Duodenal mucosa (tissue), 2 donors: ENCODE measurements around the gene ACSF2.
"Not testable (repeated sequence)": the region's sequence is repeated elsewhere in the genome, so short reads cannot be mapped to it uniquely, and the experiment has no call there.

Experiments used
- H3K27ac ChIP-seq: one replicate; pipeline ENCODE4 v1.7.0; 2013; ENCODE audit warnings: low read depth, low read length
- H3K27me3 ChIP-seq, 2 donors: one replicate each; pipeline ENCODE4 v1.7.0; 2013; ENCODE audit warnings: low read length in 2 of 2, control low read depth in 1 of 2; ENCODE audit not compliant: insufficient read depth in 2 of 2, control insufficient read depth in 1 of 2
- H3K36me3 ChIP-seq, 2 donors: one replicate each; pipeline ENCODE4 v1.7.0; 2013; ENCODE audit warnings: low read length in 2 of 2, control low read depth in 1 of 2; ENCODE audit not compliant: insufficient read depth in 2 of 2, control insufficient read depth in 1 of 2
- H3K4me1 ChIP-seq, 2 donors: one replicate each; pipeline ENCODE4 v1.7.0; 2013; ENCODE audit warnings: low read length in 2 of 2, control low read depth in 1 of 2; ENCODE audit not compliant: insufficient read depth in 2 of 2, control insufficient read depth in 1 of 2
- H3K4me3 ChIP-seq, 2 donors: one replicate each; pipeline ENCODE4 v1.7.0; 2013; ENCODE audit warnings: low read length in 2 of 2, low read depth in 1 of 2
- H3K9ac ChIP-seq, 2 donors: one replicate each; pipeline ENCODE4 v1.7.0; 2013; ENCODE audit warnings: low read length in 2 of 2, low read depth in 1 of 2
- H3K9me3 ChIP-seq, 2 donors: one replicate each; pipeline ENCODE4 v1.7.0; 2013; ENCODE audit warnings: low read length in 2 of 2, control low read depth in 1 of 2; ENCODE audit not compliant: control insufficient read depth in 1 of 2

The ACSF2 gene

DNA sequence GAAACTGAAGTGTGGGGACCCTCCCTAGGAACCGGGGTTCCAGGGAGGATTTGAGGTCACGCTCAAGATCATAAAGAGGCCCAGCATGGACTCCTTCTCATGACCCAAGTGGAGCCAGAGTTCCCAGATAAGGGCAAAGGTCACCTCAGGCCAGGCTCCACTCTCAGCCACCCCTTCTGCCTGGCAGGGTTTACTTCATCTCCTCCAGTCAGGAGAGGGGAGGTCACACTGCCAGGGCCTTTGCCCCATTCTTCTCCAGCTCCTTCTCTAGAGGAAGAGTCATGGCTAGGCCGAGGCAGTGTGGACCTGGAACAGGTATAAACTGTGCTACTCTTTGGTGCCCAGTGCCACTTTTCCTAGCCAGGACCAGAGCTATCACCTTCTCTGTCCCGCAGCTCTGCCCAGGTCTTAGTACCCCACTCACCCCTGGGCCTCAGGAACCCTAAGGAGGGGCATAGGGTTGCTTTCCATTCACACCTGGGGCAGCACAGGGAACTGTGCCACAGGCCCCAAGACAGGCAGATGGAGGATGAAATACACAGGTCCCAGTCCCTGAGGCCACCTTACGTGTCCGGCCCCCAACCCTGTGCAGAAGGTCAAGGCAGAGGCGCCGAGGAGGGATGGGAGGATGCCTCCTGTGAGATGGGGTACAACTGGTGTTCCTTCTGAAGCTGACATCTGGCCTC is 879 bp upstream of the ACSF2 start:
- peak overlapping the region; percentile 41 for H3K27ac ChIP-seq
- peak overlapping the region; percentile 52 to 77 for H3K9ac ChIP-seq
- H3K36me3 ChIP-seq = no peaks in the 10 kb centered on the region
- no peaks in the 10 kb centered on the region for H3K27me3 ChIP-seq
- peaks cover 56 to 66% of the 10 kb centered on the region in 2 donors for H3K4me1 ChIP-seq
- peak overlapping the region; percentile 72 to 97 for H3K4me3 ChIP-seq
- H3K9me3 ChIP-seq = no peaks in the 10 kb centered on the region

DNA sequence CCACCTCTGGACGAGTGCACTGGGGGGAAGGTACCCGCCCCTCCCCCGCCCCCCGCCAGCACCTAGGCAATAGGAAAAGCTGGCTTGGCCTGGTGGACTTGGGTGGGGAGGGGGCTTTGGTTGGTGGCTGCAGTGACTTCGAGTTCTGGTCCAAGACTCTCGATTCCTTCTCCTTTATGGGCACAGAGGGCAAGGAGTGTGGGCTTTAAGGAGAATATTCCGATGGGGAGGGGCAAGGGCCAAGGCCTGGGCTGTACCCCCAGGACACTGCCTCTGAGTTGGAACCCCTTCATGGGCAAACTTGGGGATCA is 409 bp downstream of the ACSF2 start:
- Histone ChIP-seq H3K27ac (peak overlapping the region; percentile 75), H3K27me3 (no peaks in the 10 kb centered on the region), H3K36me3 (no peaks in the 10 kb centered on the region), H3K9ac (peak overlapping the region; percentile 66 to 78), H3K4me1 (peaks cover 53 to 58% of the 10 kb centered on the region in 2 donors), H3K4me3 (peak overlapping the region; percentile 74 to 97), H3K9me3 (no peaks in the 10 kb centered on the region)

DNA sequence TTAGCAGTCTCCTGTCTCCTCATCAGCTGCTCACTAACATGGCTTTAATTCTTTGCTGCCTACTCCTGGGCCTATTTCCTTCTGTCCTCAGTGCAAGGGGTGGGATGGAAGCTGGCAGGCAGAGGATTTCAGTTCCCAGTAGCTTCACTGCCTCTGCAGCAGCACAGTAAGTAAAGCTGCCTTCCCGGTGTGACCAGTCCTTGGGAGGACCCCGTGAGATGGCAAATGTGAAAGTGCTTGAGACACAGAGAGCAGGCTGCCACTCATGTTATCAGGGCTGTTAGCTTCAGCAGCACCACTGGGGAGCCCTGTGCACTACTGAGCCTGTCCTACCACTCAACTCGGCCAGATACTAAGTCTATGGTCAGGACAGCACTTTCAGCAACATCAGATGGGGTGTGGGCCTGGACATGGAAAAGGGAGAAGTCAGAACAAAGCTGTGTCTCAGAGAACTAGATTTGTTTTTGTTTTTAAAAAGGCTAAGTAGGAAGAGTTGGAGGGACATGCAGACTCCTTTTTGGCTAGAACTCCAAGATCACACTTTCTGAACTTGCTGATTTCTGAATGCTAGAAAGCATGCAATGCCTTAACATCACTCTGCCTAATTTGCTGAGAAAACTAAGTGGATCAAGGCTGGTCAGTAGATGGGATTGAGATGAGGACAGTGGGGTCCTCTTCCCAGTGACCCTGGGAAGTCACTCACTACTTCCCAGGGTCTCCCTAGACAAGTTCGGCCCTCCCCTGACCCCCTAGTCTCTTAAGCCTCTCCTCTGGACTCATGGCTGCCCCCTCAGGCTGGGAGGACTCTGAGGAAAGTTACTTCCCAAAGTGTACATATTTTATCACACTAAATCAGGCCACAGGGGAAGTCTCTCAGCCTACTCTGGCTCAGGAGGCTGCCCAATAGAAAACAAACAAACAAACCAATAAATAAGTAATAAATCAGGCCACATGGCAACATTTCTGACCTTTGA is 1.1 kb downstream of the ACSF2 start:
- H3K4me1 ChIP-seq = peaks cover 53 to 58% of the 10 kb centered on the region in 2 donors
- H3K36me3 ChIP-seq = no peaks in the 10 kb centered on the region

DNA sequence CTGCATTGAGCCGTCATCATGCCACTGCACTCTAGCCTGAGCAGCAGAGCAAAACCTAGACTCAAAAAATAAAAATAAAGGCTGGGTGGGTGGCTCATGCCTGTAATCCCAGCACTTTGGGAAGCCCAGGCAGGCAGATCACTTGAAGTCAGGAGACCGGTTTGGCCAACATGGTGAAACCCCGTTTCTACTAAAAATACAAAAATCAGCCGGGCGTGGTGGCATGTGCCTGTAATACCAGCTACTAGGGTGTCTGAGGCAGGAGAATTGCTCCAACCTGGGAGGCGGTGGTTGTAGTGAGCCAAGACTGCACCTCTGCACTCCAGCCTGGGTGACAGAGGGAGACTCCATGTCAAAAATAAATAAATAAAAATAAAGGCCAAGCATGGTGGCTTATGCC is 2.1 kb downstream of the ACSF2 start:
- not testable (repeated sequence) for H3K27ac ChIP-seq

More for the DNA sequence above, 1.1 kb downstream of the ACSF2 start:
- Histone ChIP-seq H3K9me3 (no peaks in the 10 kb centered on the region), H3K4me3 (peak overlapping the region; percentile 74 to 97), H3K9ac (peak overlapping the region; percentile 66 to 78), H3K27me3 (no peaks in the 10 kb centered on the region), H3K27ac (peak overlapping the region; percentile 75)

DNA sequence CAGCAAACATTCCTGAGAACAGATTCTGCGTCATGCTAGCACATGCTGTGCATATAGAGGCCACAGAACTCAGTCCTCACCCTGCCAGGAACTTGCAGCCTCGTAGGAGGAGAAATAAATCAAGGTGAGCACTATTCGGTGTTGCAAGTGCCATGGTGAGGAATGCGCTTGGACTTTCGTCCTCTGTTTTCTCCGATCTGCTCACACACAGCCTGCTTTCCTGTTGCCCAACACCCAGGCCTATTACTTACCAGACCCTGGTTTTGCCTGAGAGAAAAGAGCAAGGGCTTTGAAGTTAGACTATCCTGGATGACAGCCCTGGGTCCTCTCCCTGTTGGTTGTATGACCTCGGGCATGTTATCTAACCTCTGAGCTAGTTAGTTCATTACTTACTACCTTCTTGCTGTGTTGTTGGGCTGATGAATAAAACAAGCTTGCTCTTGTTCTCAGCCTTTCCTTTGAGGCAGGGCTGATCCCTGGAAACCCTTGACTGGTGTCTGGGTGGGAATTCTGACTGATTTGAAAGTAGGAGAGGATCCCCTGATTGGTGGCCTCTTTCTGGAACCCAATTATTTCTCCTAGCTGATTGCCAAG is 2.9 kb downstream of the ACSF2 start:
- no peaks in the 10 kb centered on the region for H3K9me3 ChIP-seq
- peaks cover 48 to 54% of the 10 kb centered on the region in 2 donors for H3K4me1 ChIP-seq
- no peaks in the 10 kb centered on the region for H3K27me3 ChIP-seq
- no peak overlapping the region for H3K27ac ChIP-seq
- peak overlapping the region; percentile 13 to 43 for H3K4me3 ChIP-seq
- no peaks in the 10 kb centered on the region for H3K36me3 ChIP-seq
- no peak overlapping the region for H3K9ac ChIP-seq

More for the DNA sequence above, 2.1 kb downstream of the ACSF2 start:
- not testable (repeated sequence) for H3K9me3 ChIP-seq, H3K36me3 ChIP-seq, H3K27me3 ChIP-seq
- Histone ChIP-seq H3K9ac (peak overlapping the region in 1 of 2 donors; percentile 40), H3K4me1 (peaks cover 53 to 58% of the 10 kb centered on the region in 2 donors), H3K4me3 (peak overlapping the region in 1 of 2 donors; percentile 97)

DNA sequence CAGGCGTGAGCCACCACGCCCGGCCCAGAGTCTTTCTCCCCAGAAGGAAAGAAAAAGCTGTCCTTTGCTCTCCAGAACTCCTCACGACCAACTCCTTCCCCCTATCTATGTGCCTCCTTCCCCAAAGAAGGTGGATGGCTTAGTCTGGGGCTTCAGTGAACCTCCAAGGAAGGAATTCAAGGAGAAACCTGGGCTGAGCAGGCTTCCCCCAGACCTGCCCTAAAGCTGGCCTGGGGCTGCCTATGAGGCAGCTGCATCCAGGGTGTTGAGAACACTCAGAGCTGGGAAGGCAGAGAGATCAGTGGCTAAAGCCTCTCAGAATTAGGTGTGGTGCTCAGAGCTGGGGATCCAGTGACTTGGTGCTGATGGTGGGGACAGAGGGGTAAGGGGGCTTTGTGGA is 3.8 kb downstream of the ACSF2 start:
- Histone ChIP-seq H3K9me3 (no peaks in the 10 kb centered on the region), H3K4me3 (no peak overlapping the region), H3K9ac (no peak overlapping the region), H3K4me1 (peaks cover 40 to 45% of the 10 kb centered on the region in 2 donors), H3K27ac (no peak overlapping the region), H3K36me3 (no peaks in the 10 kb centered on the region), H3K27me3 (no peaks in the 10 kb centered on the region)

DNA sequence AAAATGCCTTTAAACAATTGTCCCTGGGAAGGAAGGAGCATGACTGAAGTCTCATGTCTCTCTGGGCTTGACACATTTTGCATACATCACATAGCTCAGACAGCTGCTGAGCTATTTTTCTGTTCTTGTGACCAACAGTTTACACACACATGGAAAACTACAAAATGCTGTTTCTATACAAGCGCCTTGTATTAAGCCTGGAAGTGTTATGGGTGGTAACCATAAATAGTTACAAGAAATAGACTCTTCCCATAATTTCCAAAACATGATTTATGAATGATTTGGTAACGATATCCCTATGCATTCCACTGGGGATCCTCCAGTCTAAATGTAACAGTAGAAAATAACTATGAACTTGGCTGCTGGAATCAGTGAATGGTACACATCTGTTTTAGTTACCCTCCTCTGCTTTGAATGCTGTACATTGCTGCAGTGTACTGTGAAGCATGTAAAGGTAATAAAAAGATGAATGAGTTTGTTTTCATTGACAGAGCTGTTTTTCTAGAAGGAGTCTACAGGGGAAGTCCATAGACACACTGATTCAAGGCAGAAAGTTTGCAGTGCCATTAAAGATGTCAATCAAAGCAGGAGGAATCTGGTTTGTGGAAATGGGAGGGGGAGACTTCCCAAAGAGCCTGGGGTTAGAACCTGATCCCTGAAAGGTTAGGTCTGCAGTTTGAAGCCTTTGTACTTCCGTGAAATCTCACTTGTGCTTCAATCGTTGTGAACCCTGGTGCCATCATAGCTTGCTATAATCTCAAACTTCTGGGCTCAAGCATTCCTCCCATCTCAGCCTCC is 5.0 kb downstream of the ACSF2 start:
- H3K27me3 ChIP-seq = no peaks in the 10 kb centered on the region
- no peak overlapping the region for H3K27ac ChIP-seq
- no peak overlapping the region for H3K4me3 ChIP-seq
- no peak overlapping the region for H3K9ac ChIP-seq
- no peaks in the 10 kb centered on the region for H3K9me3 ChIP-seq
- H3K4me1 ChIP-seq = peaks cover 30 to 35% of the 10 kb centered on the region in 2 donors
- no peaks in the 10 kb centered on the region for H3K36me3 ChIP-seq

DNA sequence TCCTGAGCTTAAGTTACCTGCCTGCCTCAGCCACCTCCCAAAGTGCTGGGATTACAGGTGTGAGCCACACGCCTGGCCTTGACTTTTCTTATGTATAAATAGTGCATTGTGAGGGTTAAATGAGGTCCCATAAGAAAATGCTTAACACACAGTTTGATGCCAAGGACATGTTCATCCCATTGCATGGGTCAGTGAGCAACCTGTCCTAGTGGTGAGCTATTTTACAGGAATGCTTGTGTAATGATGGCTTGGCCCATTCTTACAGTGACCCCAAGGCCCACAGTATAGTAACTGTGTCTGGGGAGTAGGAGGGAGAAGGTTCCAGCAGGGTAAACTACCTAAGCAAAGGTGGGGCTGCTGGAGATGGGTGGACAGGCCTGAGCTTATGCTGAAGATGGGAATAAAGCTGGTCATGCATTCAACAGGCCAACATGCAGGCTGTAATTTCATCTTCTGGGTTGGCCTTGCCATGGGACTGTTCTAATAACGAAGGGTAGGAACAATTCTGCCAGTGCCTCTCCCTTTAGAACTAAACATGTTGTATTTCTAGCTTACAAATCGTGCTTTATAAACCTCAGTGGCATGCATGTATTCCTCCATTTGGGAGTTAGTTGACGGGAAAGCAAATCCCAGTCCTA is 6.2 kb downstream of the ACSF2 start:
- Histone ChIP-seq H3K9ac (no peak overlapping the region), H3K27ac (no peak overlapping the region), H3K4me1 (peaks cover 21 to 26% of the 10 kb centered on the region in 2 donors), H3K4me3 (no peak overlapping the region), H3K27me3 (no peaks in the 10 kb centered on the region), H3K36me3 (no peaks in the 10 kb centered on the region), H3K9me3 (no peaks in the 10 kb centered on the region)

DNA sequence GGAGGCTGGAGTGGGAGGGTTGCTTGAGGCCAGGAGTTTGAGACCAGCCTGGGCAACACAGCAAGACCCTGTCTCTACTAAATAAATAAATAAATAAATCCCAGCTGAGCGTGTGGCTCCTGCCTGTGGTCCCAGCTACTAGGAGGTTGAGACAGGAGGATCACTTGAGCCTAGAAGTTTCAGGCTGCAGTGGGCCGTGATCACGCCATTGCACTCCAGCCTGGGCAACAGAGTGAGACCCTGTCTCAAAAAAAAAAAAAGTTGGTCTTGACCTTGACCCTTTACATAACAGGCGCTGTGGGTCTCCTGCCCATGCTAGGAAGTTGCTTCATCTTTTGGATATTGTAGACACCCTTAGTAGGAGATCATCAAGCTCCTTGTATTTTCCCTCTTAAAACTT is 11.4 kb downstream of the ACSF2 start:
- Histone ChIP-seq H3K27me3 (no peaks in the 10 kb centered on the region), H3K4me3 (no peak overlapping the region), H3K9ac (no peak overlapping the region), H3K9me3 (no peaks in the 10 kb centered on the region), H3K27ac (no peak overlapping the region), H3K4me1 (peaks cover 14 to 23% of the 10 kb centered on the region in 2 donors), H3K36me3 (no peaks in the 10 kb centered on the region)
